ENCODE measurements around the gene RND2. TPM values are rescaled to one million over a fixed set of nuclear protein-coding genes. Genes with fewer than 3 reads are reported as not detected.

Gene RND2
- total RNA-seq, 1 donor from 2014 or later, result 7.1 TPM

DNA sequence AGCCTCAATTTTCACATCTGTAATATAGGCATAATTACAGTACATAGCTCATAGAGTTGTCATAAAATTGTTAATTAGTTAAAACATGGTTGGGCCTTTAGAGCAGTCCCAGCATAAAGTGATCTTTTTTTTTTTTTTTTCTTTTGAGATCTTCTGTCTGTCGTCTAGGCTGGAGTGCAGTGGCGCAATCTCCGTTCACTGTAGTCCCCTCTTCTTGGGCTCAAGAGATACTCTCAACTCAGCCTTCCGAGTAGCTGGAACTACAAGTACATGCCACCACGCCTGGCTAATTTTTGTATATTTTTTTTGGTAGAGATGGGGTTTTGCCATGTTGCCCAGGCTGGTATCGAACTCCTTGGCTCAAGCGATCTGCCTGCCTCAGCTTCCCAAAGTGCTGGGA lies 31.0 kb downstream of the RND2 start:
- Mint-ChIP-seq H3K36me3 (peaks cover 3% of the 10 kb centered on the region), H3K4me3 (no peak overlapping the region), H3K27ac (no peak overlapping the region), H3K4me1 (ENCODE audit: unreplicated experiment) (no peaks in the 10 kb centered on the region), H3K27me3 (no peaks in the 10 kb centered on the region), H3K9me3 (no peaks in the 10 kb centered on the region)
- DNase-seq (ENCODE audit: extremely low spot score, unreplicated experiment), result no peak
- TF ChIP-seq, protein P1, sequence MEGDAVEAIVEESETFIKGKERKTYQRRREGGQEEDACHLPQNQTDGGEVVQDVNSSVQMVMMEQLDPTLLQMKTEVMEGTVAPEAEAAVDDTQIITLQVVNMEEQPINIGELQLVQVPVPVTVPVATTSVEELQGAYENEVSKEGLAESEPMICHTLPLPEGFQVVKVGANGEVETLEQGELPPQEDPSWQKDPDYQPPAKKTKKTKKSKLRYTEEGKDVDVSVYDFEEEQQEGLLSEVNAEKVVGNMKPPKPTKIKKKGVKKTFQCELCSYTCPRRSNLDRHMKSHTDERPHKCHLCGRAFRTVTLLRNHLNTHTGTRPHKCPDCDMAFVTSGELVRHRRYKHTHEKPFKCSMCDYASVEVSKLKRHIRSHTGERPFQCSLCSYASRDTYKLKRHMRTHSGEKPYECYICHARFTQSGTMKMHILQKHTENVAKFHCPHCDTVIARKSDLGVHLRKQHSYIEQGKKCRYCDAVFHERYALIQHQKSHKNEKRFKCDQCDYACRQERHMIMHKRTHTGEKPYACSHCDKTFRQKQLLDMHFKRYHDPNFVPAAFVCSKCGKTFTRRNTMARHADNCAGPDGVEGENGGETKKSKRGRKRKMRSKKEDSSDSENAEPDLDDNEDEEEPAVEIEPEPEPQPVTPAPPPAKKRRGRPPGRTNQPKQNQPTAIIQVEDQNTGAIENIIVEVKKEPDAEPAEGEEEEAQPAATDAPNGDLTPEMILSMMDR (conservative IDR thresholded peaks at IDR 0.05), result no peak

DNA sequence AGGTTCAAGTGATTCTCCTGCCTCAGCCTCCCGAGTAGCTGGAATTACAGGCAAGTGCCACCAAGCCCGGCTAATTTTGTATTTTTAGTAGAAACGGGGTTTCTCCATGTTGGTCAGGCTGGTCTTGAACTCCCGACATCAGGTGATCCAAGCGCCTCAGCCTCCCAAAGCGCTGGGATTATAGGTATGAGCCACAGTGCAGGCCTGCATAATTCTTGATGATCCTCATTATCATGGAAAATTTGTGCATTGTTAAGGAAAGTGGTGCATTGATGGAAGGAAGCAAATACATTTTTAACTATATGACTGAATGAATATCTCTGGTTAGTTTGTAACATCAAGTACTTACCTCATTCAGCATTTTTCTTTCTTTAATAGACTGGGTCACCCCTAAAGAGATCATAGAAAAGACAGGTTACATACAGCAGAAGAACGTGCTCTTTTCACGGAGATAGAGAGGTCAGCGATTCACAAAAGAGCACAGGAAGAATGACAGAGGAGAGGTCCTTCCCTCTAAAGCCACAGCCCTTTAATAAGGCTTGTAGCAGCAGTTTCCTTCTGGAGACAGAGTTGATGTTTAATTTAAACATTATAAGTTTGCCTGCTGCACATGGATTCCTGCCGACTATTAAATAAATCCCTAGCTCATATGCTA lies 38.1 kb downstream of the RND2 start:
- Mint-ChIP-seq H3K27ac (no peak overlapping the region), H3K9me3 (no peaks in the 10 kb centered on the region), H3K4me3 (no peak overlapping the region), H3K4me1 (ENCODE audit: unreplicated experiment) (no peaks in the 10 kb centered on the region), H3K27me3 (no peaks in the 10 kb centered on the region), H3K36me3 (peaks cover 3% of the 10 kb centered on the region)
- DNase-seq (ENCODE audit: extremely low spot score, unreplicated experiment), result no peak
- TF ChIP-seq, protein P1 (conservative IDR thresholded peaks at IDR 0.05), result no peak

- TF ChIP-seq, protein P1 (conservative IDR thresholded peaks at IDR 0.05), result no peak
- DNase-seq (ENCODE audit: extremely low spot score, unreplicated experiment), result no peak
- H3K4me1 Mint-ChIP-seq (ENCODE audit: unreplicated experiment), result no peaks in the 10 kb centered on the region
- no peaks in the 10 kb centered on the region for H3K36me3 Mint-ChIP-seq
- no peak overlapping the region for H3K4me3 Mint-ChIP-seq
- no peaks in the 10 kb centered on the region for H3K9me3 Mint-ChIP-seq
- H3K27me3 Mint-ChIP-seq, result no peaks in the 10 kb centered on the region
- H3K27ac Mint-ChIP-seq, result no peak overlapping the region
These were observed 43.7 kb downstream of the RND2 start for GRCh38 chr17:43068570-43069367.

- no peak overlapping the region for H3K27ac Mint-ChIP-seq
- TF ChIP-seq, protein P1 (conservative IDR thresholded peaks at IDR 0.05), result no peak
- no peaks in the 10 kb centered on the region for H3K4me1 Mint-ChIP-seq (ENCODE audit: unreplicated experiment)
- DNase-seq (ENCODE audit: extremely low spot score, unreplicated experiment), result no peak
- H3K27me3 Mint-ChIP-seq, result no peaks in the 10 kb centered on the region
- H3K4me3 Mint-ChIP-seq, result no peak overlapping the region
- no peaks in the 10 kb centered on the region for H3K36me3 Mint-ChIP-seq
- H3K9me3 Mint-ChIP-seq, result no peaks in the 10 kb centered on the region
These were observed 44.4 kb downstream of the RND2 start for GRCh38 chr17:43069368-43069898.

GRCh38 chr17:43070257-43070656 lies 45.2 kb downstream of the RND2 start:
- no peak for DNase-seq (ENCODE audit: extremely low spot score, unreplicated experiment)
- H3K36me3 Mint-ChIP-seq, result no peaks in the 10 kb centered on the region
- H3K9me3 Mint-ChIP-seq, result no peaks in the 10 kb centered on the region
- H3K27ac Mint-ChIP-seq, result no peak overlapping the region
- H3K27me3 Mint-ChIP-seq, result no peaks in the 10 kb centered on the region
- H3K4me1 Mint-ChIP-seq (ENCODE audit: unreplicated experiment), result no peaks in the 10 kb centered on the region
- TF ChIP-seq, protein P1 (conservative IDR thresholded peaks at IDR 0.05), result no peak
- no peak overlapping the region for H3K4me3 Mint-ChIP-seq
